IgD-negative memory B cell (primary cell): ENCODE measurements around the gene PHF8. TPM values are rescaled to one million over a fixed set of nuclear protein-coding genes. Genes with fewer than 3 reads are reported as not detected.
A peak's percentile ranks its signal among the peaks of the same experiment; 100 is the strongest.

ENCODE experiments used
- H3K27ac Mint-ChIP-seq, 3 donors: one replicate each; pipeline ENCODE4 v1.8.0; 2020 to 2022; ENCODE audit warnings: mild to moderate bottlenecking in 3 of 3, mixed read lengths in 3 of 3, moderate library complexity in 1 of 3
- H3K27me3 Mint-ChIP-seq: one replicate; pipeline ENCODE4 v1.8.0; 2021; ENCODE audit warnings: mixed read lengths
- H3K36me3 Mint-ChIP-seq: one replicate; pipeline ENCODE4 v1.8.0; 2020; ENCODE audit warnings: mild to moderate bottlenecking, mixed read lengths
- H3K4me1 Mint-ChIP-seq, 3 donors: one replicate each; pipeline ENCODE4 v1.8.0; 2020 to 2022; ENCODE audit warnings: mixed read lengths in 3 of 3, mild to moderate bottlenecking in 1 of 3
- H3K4me3 Mint-ChIP-seq, 4 donors: one replicate each; pipeline ENCODE4 v1.8.0; 2020 to 2022; ENCODE audit warnings: mild to moderate bottlenecking in 4 of 4, mixed read lengths in 4 of 4, moderate library complexity in 3 of 4
- H3K9me3 Mint-ChIP-seq, 3 donors: one replicate each; pipeline ENCODE4 v1.8.0; 2020 to 2021; ENCODE audit warnings: mixed read lengths in 3 of 3, mild to moderate bottlenecking in 1 of 3
- polyA plus RNA-seq: library from polyadenylated mRNA; unstranded; fragments of 300-500 nt; fragmentation: Illumina TruSeq; gene quantifications from one replicate; pipeline ENCODE4 v1.2.3, GENCODE V29; 2021

PHF8 gene
- polyA plus RNA-seq, 1 donor from 2014 or later: 13.6 TPM

DNA sequence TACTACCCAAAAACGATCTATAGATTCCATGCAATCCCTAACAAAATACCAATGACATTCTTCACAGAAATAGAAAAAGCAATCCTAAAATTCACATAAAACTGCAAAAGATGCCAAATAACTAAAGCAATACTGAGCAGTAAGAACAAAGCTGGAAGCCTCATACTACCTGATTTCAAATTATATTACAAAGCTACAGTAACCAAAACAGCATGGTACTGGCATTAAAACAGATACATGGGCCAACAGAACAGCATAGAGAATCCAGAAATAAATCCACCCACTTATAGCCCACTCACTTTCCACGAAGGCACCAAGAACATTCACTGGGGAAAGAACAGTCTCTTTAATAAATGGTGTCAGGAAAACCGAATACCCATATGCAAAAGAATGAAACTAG, 74.7 kb downstream of the PHF8 start:
- Mint-ChIP-seq H3K27ac (peak overlapping the region in 2 of 3 donors; percentile 7 to 76), H3K4me3 (no peak overlapping the region), H3K36me3 (peaks cover 20% of the 10 kb centered on the region)

DNA sequence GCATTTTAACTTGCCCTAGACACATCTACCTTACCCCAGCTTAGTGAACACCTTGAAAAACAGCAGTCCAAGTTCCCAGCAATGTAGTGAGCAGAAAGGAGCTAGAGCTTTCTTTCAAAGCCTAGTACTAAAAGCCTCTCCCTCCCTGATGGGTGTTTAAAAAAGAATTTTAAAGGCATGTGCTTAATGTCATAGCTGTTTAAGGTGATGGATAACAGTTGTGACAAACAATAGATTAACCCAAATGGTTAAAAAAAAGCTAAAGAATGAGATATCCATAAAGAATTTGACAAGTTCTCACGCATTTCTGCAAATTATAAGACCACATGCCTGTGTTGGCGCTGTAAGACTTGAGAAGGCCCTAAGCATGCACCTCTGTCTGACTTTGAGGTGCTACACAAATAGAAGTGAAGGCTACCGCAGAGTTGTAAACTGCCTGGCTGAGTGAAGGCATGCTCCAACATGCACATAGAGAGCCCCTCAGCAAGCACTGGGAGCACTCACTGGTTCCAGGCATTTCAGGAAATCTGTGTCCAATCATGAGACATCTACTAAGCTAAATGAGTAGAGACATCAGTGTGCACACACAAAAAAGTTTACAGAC, 94.0 kb downstream of the PHF8 start:
- Mint-ChIP-seq H3K27ac (no peak overlapping the region), H3K4me1 (no peaks in the 10 kb centered on the region), H3K9me3 (no peaks in the 10 kb centered on the region), H3K36me3 (peaks cover 4% of the 10 kb centered on the region), H3K4me3 (no peak overlapping the region), H3K27me3 (no peaks in the 10 kb centered on the region)

More for the DNA sequence above, 74.7 kb downstream of the PHF8 start:
- H3K9me3 Mint-ChIP-seq: peaks cover 0 to 12% (median 2%) of the 10 kb centered on the region in 3 donors
- peaks cover 0 to 5% (median 2%) of the 10 kb centered on the region in 3 donors for H3K4me1 Mint-ChIP-seq
- H3K27me3 Mint-ChIP-seq: peaks cover 2% of the 10 kb centered on the region

DNA sequence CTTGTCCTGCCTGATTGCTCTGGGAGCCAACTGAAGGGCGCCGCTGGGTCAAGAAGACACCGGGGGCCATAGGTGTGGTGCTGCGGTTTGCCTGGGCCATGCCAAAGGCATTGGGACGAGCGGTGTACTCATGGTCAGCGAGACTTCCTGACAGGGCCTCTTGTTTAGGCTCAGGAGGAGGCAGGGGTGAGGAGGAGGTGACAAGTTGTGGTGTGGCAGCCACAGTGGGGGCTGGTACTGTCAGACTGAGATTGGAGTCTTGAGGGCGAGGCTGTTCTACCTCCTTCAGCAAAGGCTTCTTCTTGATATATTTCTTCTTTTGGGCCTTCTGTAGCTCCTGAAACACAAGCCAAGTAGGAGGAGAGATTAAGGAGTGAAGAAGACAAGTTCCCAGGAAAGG, 104.1 kb downstream of the PHF8 start:
- no peak overlapping the region for H3K4me3 Mint-ChIP-seq
- no peaks in the 10 kb centered on the region for H3K9me3 Mint-ChIP-seq
- H3K36me3 Mint-ChIP-seq: peaks cover 7% of the 10 kb centered on the region
- H3K27me3 Mint-ChIP-seq: no peaks in the 10 kb centered on the region
- no peak overlapping the region for H3K27ac Mint-ChIP-seq
- H3K4me1 Mint-ChIP-seq: no peaks in the 10 kb centered on the region

DNA sequence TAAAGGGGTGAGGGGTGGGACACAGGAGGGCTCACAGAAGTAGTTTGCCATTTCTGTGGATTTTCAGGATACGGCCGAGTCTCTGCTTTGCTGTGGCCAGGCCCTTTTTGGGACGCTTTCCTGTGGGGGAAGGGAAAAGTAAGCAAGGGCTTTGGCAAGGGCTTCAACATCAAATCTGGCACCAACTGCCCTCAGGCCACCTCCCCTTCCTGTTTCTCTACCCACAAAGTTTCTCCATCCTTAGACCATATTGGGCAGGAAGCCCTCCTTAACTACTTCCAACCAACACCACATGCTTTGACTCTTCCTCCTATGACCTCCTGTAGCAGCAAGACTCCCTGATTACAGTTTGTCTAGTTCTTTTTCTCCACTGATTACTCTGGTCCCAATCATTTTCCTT, 105.1 kb downstream of the PHF8 start:
- no peaks in the 10 kb centered on the region for H3K4me1 Mint-ChIP-seq
- no peak overlapping the region for H3K27ac Mint-ChIP-seq
- H3K27me3 Mint-ChIP-seq: no peaks in the 10 kb centered on the region
- H3K9me3 Mint-ChIP-seq: no peaks in the 10 kb centered on the region
- H3K4me3 Mint-ChIP-seq: no peak overlapping the region
- H3K36me3 Mint-ChIP-seq: peaks cover 7% of the 10 kb centered on the region

DNA sequence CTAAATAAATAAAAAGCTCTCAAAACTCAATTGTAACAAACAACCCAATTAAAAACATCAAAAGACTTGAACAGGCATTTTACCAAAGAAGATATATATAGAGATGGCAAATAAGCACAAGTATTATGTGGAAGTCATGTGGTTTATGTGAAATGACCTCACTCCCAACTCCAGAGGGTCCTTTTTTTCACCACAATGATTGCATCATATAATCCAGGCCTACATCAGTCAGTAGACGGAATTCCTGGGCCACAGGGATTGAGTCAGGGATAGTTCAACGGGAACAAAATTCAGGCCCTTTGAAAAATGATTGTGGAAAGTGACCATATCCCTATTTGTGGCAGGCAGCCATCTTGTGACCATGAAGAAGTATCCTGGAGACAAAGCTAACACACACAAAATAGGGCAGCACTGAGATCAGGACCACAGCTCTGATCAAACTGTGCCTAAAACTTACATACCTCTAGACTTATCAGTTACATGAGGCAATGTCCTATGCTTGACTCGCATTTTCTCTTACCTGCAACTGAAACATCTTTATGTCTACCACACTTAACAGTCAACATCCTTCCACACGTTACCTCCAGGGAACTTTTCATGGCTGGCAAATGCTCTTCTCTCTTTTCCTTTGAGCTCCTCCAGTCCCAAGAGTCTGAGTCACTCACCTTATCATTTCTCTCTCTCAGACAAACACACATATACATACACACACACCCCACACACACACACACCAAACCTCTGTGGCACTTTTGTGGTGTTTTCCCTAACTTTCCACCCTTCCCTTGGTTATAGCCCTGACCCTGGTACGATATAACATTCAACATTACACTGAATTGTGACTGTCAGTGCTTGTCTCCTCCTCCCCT, 113.5 kb downstream of the PHF8 start:
- Mint-ChIP-seq H3K9me3 (peaks cover 0 to 1% (median 0%) of the 10 kb centered on the region in 3 donors), H3K4me3 (peak overlapping the region in 1 of 4 donors; percentile 25), H3K27ac (no peak overlapping the region), H3K4me1 (no peaks in the 10 kb centered on the region), H3K27me3 (no peaks in the 10 kb centered on the region), H3K36me3 (peaks cover 4% of the 10 kb centered on the region)

DNA sequence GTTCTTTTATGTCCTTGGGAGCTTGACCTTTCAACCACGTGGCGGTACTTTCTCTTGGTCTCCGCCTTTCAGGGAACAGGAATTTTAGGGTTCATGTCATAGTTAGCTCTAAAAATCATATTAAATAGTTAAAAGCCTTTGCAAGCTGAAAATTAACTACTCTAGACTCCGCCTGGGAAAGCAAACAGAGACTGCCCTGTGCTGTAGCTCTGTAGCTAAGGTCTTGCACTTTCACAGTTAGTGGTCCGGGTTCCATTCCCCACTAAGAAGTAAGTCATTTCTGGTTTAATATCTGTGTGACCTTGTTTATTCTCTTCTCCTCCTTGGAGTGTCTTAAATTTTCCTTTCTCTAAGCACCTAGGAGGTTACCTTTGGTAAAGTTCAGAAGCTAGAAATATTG, 118.2 kb downstream of the PHF8 start:
- peaks cover 2% of the 10 kb centered on the region for H3K36me3 Mint-ChIP-seq
- no peaks in the 10 kb centered on the region for H3K4me1 Mint-ChIP-seq
- H3K27ac Mint-ChIP-seq: no peak overlapping the region
- peaks cover 0 to 3% (median 1%) of the 10 kb centered on the region in 3 donors for H3K9me3 Mint-ChIP-seq
- no peak overlapping the region for H3K4me3 Mint-ChIP-seq
- H3K27me3 Mint-ChIP-seq: peaks cover 3% of the 10 kb centered on the region

DNA sequence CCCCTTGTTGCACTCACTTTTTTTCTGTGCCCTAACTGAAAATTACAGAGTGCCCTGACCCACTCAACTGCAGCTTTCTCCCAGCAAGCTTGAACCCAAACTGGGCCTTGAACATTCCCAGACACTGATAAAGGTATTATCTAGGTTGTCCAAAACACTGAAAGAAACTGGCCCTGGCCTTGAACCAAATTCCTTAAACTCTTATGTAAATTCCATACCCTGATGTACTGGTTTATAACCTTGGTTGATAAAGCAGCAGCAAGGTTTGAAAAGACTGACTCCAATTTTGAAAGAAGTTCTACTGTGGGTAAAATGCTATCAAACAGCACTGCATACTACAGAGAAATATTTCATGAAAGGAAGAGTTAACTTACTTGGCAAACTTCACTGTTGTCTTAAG, 125.6 kb downstream of the PHF8 start:
- Mint-ChIP-seq H3K27me3 (peaks cover 6% of the 10 kb centered on the region), H3K27ac (no peak overlapping the region), H3K9me3 (peaks cover 0 to 3% (median 0%) of the 10 kb centered on the region in 3 donors), H3K4me1 (peaks cover 0 to 2% (median 0%) of the 10 kb centered on the region in 3 donors), H3K4me3 (no peak overlapping the region), H3K36me3 (no peaks in the 10 kb centered on the region)

DNA sequence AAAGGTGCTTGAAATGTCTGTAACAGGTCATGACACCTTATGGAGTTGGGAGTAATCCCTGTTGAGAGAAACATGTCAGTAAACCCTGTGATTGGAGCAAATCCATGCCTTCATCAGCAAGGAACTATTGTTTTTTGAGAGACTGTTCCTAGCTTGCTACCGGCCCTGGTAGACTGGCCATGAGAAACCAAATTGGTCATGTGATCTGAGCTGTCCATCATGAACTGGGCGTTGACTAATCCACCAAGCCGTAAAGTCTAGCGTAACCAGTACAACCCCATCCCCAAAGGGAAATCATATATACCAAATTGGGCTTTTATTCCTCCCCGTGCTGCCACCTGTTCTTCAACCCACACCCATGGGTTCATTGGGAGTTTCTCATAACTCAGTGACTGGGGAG, 143.7 kb downstream of the PHF8 start:
- no peaks in the 10 kb centered on the region for H3K4me1 Mint-ChIP-seq
- no peak overlapping the region for H3K27ac Mint-ChIP-seq

DNA sequence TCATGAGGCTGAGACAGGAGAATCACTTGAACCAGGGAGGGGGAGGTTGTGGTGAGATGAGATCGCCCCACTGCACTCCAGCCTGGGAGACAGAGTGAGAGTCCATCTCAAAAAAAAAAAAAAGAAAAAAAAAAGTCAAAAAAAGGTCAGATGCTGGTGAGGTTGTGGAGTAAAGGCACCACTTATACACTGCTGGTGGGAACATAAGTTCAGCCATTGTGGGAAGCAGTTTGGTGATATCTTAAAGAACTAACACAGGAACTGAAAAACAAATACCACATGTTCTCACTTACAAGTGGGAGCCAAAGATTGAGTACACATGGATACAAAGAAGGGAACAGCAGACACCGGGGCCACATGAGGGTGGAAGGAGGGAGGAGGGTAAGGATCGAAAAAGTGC, 149.0 kb downstream of the PHF8 start:
- Mint-ChIP-seq H3K36me3 (no peaks in the 10 kb centered on the region), H3K9me3 (peaks cover 1 to 9% (median 4%) of the 10 kb centered on the region in 3 donors), H3K4me1 (peaks cover 0 to 2% (median 0%) of the 10 kb centered on the region in 3 donors), H3K27ac (no peak overlapping the region), H3K27me3 (no peaks in the 10 kb centered on the region), H3K4me3 (peak overlapping the region in 1 of 4 donors; percentile 47)

More for the DNA sequence above, 143.7 kb downstream of the PHF8 start:
- H3K27me3 Mint-ChIP-seq: no peaks in the 10 kb centered on the region
- H3K36me3 Mint-ChIP-seq: no peaks in the 10 kb centered on the region
- no peak overlapping the region for H3K4me3 Mint-ChIP-seq
- peaks cover 0 to 5% (median 0%) of the 10 kb centered on the region in 3 donors for H3K9me3 Mint-ChIP-seq

Other genes with a start within 250 kb of the PHF8 start
- gene FAM120C, start 138.8 kb upstream of the PHF8 start, polyA plus RNA-seq: 5.2 TPM